GM12875 (cell line): ENCODE measurements around the gene DCTPP1.
"Not testable (repeated sequence)": the region's sequence is repeated elsewhere in the genome, so short reads cannot be mapped to it uniquely, and the experiment has no call there.

Source experiments
- H3K4me3 ChIP-seq: one replicate; pipeline ENCODE4 v1.5.1; 2011; ENCODE audit warnings: low read depth, low read length, control low read depth
- CTCF ChIP-seq: IDR thresholded peaks from 2 replicates; pipeline ENCODE4 v1.5.1; 2011; ENCODE audit warnings: low read depth, mild to moderate bottlenecking, control low read depth, inconsistent platforms, low read length, moderate library complexity, borderline replicate concordance; ENCODE audit not compliant: insufficient read depth

Gene DCTPP1

GRCh38 chr16:30472328-30472942 lies 42.6 kb upstream of the DCTPP1 start, which contains the start of gene ITGAL:
Gene ITGAL, plus strand, starts transcription at chr16:30472742. Its CDS starts 96 bp downstream, at chr16:30472838.
- no peak for TF ChIP-seq CTCF
- peak within 1 kb of the TSS; percentile 36 for H3K4me3 ChIP-seq

GRCh38 chr16:30470632-30470995 lies 40.8 kb upstream of the DCTPP1 start:
- H3K4me3 ChIP-seq = no peak overlapping the region
- TF ChIP-seq CTCF = no peak

- no peak overlapping the region for H3K4me3 ChIP-seq
- no peak for TF ChIP-seq CTCF
Measured at GRCh38 chr16:30470170-30470512, 40.3 kb upstream of the DCTPP1 start.

GRCh38 chr16:30464078-30464477 lies 34.2 kb upstream of the DCTPP1 start:
- no peak for TF ChIP-seq CTCF
- no peak overlapping the region for H3K4me3 ChIP-seq

- H3K4me3 ChIP-seq = not testable (repeated sequence)
Measured at GRCh38 chr16:30461426-30461825, 31.6 kb upstream of the DCTPP1 start.

GRCh38 chr16:30459456-30459855 lies 29.6 kb upstream of the DCTPP1 start:
- no peak overlapping the region for H3K4me3 ChIP-seq
- TF ChIP-seq CTCF = no peak

GRCh38 chr16:30458561-30459394 lies 28.9 kb upstream of the DCTPP1 start:
- H3K4me3 ChIP-seq = peak overlapping the region; percentile 31
- TF ChIP-seq CTCF = no peak
